Nephron progenitor cell (in vitro differentiated cells): ENCODE data around the gene PLXND1.

Experiments
- DNase-seq: peaks from one replicate; pipeline ENCODE4 v3.0.0; 2021
- H3K27ac Mint-ChIP-seq: 2 replicates; pipeline ENCODE4 v1.8.0; 2021; ENCODE audit warnings: mild to moderate bottlenecking, moderate library complexity, mixed read lengths
- H3K27me3 Mint-ChIP-seq: 2 replicates; pipeline ENCODE4 v1.8.0; 2021; ENCODE audit warnings: mild to moderate bottlenecking, low read depth, mixed read lengths; ENCODE audit not compliant: poor library complexity
- H3K36me3 Mint-ChIP-seq: 2 replicates; pipeline ENCODE4 v1.8.0; 2021; ENCODE audit warnings: low read depth, mixed read lengths
- H3K4me1 Mint-ChIP-seq: 2 replicates; pipeline ENCODE4 v1.8.0; 2021; ENCODE audit warnings: mixed read lengths
- H3K4me3 Mint-ChIP-seq: 2 replicates; pipeline ENCODE4 v1.8.0; 2021; ENCODE audit warnings: mild to moderate bottlenecking, moderate library complexity, mixed read lengths
- H3K9me3 Mint-ChIP-seq: 2 replicates; pipeline ENCODE4 v1.8.0; 2021; ENCODE audit warnings: mild to moderate bottlenecking, moderate library complexity, mixed read lengths
- CTCF ChIP-seq: fragments of 200-600 bp; sonication (generic); IDR thresholded peaks from 2 replicates; pipeline ENCODE4 v1.5.0; 2021; ENCODE audit warnings: antibody characterized with exemption

PLXND1 gene

GRCh38 chr3:129576514-129577352, 29.7 kb downstream of the PLXND1 start:
- H3K36me3 Mint-ChIP-seq, result no peaks in the 10 kb centered on the region
- DNase-seq, result no peak
- no peak for TF ChIP-seq CTCF
- H3K4me1 Mint-ChIP-seq, result peaks cover 5% of the 10 kb centered on the region
- no peaks in the 10 kb centered on the region for H3K9me3 Mint-ChIP-seq
- peaks cover 9% of the 10 kb centered on the region for H3K27me3 Mint-ChIP-seq
- H3K4me3 Mint-ChIP-seq, result no peak overlapping the region
- no peak overlapping the region for H3K27ac Mint-ChIP-seq

- Mint-ChIP-seq H3K27me3 (peaks cover 9% of the 10 kb centered on the region), H3K27ac (no peak overlapping the region), H3K4me3 (no peak overlapping the region), H3K36me3 (no peaks in the 10 kb centered on the region), H3K4me1 (peaks cover 5% of the 10 kb centered on the region), H3K9me3 (no peaks in the 10 kb centered on the region)
- no peak for DNase-seq
- TF ChIP-seq CTCF, result no peak
Observed at GRCh38 chr3:129575997-129576384, 30.5 kb downstream of the PLXND1 start.

- Mint-ChIP-seq H3K36me3 (no peaks in the 10 kb centered on the region), H3K27me3 (peaks cover 6% of the 10 kb centered on the region), H3K27ac (no peak overlapping the region), H3K4me1 (peaks cover 5% of the 10 kb centered on the region), H3K9me3 (no peaks in the 10 kb centered on the region), H3K4me3 (no peak overlapping the region)
- no peak for DNase-seq
- no peak for TF ChIP-seq CTCF
Observed at GRCh38 chr3:129575233-129575996, 31.1 kb downstream of the PLXND1 start.

GRCh38 chr3:129574206-129574605, 32.3 kb downstream of the PLXND1 start:
- Mint-ChIP-seq H3K4me1 (peaks cover 5% of the 10 kb centered on the region), H3K9me3 (no peaks in the 10 kb centered on the region), H3K36me3 (peaks cover 4% of the 10 kb centered on the region), H3K27ac (no peak overlapping the region), H3K4me3 (no peak overlapping the region), H3K27me3 (peaks cover 3% of the 10 kb centered on the region)
- no peak for DNase-seq
- TF ChIP-seq CTCF, result no peak

GRCh38 chr3:129573493-129573892, 33.0 kb downstream of the PLXND1 start:
- H3K27me3 Mint-ChIP-seq, result peaks cover 3% of the 10 kb centered on the region

More at GRCh38 chr3:129573493-129573892, 33.0 kb downstream of the PLXND1 start:
- TF ChIP-seq CTCF, result no peak
- peaks cover 4% of the 10 kb centered on the region for H3K36me3 Mint-ChIP-seq
- DNase-seq, result no peak
- no peaks in the 10 kb centered on the region for H3K9me3 Mint-ChIP-seq
- peak overlapping the region; percentile 42 for H3K27ac Mint-ChIP-seq
- H3K4me1 Mint-ChIP-seq, result peaks cover 5% of the 10 kb centered on the region
- H3K4me3 Mint-ChIP-seq, result no peak overlapping the region
